GDM1 (cell line): ENCODE data around the gene HMG20B.
"Not testable (repeated sequence)": the region's sequence is repeated elsewhere in the genome, so short reads cannot be mapped to it uniquely, and the experiment has no call there.

Source experiments
- DNase-seq: peaks from one replicate; lab custom pipeline; 2025; lab: John Stamatoyannopoulos, UW

The HMG20B gene

DNA sequence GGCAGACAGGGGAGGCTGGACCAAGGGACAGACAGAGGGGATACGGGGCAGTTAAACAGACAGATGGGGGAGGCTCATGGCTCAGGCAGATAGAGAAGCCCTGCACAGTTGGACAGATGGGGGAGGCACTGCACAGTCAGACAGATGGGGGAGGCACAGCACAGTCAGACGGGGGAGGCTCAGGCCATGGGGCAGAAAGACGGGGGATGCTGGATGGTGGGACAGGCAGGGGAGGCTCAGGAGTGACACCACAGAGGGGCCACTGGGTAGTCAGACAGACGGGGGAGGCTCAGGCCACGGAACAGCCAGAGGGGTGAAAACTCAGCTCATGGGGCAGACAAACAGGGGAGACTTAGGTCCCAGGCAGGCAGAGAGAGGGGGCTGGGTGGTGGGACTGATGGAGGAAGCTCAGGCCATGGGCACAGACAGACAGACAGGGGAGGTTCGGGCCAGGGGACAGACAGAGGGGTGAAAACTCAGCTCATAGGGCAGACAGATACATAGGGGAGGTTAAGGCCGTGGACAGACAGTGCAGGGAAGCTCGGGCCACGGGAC, 16.2 kb upstream of the HMG20B start:
- DNase-seq = no peak

DNA sequence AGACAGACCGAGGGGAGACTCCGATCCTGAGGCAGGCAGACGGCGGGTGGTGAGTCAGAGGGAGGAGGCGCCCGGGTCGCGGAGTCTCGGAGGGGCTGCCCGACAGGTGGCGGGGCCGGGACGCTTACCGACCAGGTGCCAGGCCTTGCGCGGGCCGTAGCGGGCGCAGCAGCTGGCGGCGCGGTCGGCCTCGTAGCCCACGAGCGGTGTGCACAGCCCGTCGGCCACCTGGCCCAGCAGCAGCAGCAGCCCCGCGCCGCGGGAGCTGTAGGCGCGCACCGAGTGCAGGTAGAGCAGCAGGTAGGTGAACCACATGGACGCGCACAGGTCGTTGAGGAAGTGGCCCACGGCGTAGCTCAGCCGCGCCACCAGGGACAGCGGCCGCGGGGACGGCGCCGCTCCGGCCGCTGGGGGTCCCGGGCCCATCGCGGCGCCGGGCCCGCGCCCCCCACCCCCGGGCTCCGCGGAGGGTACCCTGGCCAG, 15.7 kb upstream of the HMG20B start:
- no peak for DNase-seq

DNA sequence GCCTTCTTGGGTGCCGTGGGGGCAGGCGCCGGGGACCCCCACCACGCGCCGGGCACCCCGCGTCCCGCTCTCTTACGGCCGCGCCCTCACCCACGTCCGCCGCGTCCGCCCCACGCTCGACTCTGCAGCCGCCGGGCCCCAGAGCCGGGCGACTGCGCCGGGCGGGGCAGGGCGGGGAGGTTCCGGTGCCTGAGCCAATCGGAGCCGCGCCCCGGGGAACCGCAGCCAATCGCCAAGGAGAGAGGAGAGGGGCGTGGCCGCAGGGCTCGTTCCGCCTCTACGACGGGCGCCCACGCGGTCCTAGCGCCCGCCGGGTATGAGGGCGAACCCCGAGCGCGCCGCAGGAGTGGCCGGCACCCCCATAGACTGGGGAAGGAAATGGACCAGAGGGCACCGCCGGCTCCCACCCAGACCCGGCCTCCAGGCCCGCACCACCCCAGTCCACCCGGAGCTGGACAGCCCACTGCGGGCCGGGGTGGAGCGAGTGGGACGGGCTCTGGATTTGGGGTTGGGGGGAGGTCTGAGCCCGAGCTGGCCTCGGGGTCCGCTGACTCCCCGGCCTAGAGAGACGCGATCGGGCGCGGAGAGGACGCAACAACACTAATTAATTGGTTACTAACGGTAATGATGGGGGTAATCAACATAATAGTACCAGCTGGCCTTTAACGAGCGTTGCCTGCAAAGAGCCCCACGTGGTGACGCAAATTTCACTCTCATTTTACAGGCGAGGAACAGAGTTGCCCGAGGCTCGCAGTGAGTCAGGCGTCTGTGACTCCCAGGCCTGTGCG, 15.1 kb upstream of the HMG20B start, which contains the start of gene MFSD12:
TSS of gene MFSD12 (minus strand) at position 126 of the 788 bp plus-strand sequence. CDS start 183 bp downstream, outside the sequence.
- DNase-seq = peak; percentile 91

DNA sequence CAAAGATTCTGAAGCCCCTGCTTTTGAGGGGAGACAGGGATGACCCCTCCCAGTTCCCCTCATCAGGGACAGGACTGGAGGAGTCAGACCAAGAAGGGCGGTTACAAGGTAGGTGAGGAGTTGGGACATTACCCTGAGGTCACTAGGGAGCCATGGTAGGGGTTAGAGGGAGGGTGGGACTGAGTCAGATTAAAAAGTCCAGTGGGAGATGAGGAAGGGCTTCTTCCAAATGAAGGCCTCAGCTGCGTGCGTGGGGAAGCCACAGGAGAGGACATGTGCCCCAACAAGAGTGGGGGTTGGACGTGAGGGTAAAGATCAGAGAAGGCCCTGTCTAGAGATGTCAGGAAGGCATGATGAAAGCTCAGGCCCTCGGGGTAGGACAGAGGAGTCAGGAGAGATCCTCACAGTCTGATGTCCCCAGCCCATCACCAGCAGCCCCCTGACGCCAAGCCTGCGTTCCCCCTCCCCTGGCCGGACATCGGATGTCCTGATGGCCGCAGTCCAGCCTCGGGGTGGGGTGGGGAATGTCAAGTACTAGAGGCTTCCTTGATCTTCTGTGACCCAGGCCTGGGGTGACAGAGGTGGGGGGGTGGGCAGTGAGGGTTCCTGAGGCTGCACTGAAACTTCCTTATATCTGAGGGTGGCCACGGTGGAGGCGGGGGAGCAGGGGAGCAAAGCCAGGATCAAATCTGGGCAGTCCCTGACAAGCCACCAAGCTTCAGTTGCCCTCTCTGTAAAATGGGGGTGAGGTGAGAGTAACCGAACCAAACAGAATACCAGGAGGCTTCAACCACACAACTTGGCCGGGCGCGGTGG, 8.8 kb upstream of the HMG20B start:
- no peak for DNase-seq

DNA sequence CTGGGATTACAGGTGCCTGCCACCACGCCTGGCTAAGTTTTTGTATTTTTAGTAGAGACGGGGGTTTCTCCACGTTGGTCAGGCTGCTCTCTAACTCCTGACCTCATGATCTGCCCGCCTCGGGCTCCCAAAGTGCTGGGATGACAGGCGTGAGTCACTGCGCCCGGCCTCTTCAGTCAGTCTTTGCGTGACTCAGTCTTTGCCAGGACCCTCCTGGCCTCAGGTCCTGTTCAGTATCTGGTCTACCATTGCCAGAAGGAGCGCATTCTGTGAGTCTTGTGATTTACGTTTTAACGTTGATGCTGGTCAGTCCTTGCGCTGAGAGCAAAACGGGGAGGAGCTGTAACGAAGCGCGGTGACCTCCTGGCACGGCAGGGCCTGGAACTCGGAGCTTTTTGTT, 7.6 kb upstream of the HMG20B start:
- no peak for DNase-seq

DNA sequence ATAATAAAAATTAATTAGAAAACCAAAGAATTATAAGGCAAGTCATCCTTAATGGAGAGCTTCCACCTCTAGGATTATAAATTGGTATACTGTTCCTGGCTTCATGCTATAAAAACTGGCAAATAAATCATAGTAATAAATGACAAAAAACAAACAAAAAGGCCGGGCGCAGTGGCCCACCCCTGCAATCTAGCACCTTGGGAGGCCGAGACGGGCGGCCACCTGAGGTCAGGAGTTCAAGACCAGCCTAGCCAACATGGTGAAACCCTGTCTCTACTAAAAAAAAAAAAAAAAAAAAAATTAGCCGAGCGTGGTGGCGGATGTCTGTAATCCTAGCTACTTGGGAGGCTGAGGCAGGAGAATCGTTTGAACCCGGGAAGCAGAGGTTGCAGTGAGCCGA, 2.7 kb upstream of the HMG20B start:
- DNase-seq = not testable (repeated sequence)

DNA sequence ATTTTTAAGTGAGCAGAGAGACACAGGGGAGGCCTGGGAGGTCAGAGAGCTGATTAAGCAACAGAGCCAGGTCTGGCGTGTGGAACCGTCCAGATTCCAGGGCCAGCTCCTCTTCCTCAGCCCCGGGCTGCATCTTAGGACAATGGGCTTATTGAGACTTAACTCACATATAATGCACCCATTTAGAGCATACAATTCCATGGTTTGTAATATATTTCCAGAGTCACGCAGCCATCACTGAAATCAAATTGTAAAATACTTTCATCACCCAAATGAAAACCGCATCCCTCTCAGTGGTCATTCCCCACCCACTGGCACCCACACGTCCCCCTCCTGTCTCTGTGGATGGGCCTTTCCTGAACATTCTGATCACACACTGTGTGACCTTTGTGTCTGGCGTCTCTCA, 2.1 kb upstream of the HMG20B start:
- DNase-seq = no peak

DNA sequence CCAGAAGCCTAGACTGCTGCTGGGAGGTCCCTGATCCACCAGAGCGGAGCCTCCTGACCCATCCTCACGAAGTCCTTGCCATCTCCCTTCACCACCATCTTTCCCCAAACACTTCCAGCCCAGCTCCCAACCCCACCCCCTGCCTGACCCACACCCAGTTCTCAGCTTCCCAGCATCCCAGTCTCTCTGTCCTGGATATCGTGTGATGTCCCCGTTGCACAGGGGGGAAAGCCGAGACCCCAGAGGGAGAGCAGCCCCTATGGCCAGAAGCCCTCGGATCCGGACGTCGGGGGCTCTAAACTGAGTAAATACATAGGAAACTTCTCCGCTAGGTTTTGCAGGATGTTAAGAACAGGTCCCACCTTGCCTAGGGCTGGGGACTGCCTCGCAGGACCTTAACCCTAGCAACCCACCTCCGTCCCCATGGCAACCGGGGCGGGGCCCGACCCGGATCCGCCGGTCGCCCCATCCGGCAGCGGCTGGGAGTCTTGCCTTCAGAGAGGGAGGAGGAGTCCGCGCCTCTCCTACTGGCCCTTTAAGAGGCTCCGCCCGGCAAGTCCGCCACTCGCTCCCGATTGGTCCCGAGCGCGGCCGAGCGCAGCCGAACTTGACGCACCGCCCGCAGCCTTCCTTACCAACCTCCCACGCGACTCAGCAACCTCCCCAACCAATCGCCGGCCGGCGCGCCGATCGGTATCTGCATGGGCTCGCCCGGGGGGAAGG, 451 bp upstream of the HMG20B start:
- DNase-seq = peak; percentile 100

DNA sequence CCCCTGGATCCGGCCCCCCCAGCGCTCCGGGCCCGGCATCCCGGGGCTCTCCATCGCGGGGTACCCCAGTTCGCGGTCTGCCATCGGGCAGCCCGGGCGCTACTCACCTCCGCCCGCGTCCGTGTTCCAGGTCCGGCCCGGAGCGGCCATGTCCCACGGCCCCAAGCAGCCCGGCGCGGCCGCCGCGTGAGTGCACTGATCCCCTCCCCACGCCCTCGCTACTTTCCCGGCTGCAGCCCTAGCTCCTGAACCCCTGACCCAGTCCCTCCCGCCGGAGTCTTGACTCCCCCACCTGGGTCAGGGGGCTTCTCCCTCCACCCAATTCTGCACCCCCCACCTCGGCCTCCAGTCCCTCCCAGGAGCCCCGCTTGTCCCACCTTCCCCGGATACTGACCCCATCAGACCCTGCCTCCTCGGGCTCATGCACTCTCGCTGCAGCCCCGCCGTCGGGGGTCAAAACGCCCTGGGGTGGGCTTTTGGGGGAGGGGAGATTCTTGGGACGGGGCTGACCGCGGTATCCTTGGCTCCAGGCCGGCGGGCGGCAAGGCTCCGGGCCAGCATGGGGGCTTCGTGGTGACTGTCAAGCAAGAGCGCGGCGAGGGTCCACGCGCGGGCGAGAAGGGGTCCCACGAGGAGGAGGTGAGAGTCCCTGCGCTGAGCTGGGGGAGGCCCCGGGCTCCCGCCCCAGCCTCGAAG, 566 bp downstream of the HMG20B start:
- no peak for DNase-seq

DNA sequence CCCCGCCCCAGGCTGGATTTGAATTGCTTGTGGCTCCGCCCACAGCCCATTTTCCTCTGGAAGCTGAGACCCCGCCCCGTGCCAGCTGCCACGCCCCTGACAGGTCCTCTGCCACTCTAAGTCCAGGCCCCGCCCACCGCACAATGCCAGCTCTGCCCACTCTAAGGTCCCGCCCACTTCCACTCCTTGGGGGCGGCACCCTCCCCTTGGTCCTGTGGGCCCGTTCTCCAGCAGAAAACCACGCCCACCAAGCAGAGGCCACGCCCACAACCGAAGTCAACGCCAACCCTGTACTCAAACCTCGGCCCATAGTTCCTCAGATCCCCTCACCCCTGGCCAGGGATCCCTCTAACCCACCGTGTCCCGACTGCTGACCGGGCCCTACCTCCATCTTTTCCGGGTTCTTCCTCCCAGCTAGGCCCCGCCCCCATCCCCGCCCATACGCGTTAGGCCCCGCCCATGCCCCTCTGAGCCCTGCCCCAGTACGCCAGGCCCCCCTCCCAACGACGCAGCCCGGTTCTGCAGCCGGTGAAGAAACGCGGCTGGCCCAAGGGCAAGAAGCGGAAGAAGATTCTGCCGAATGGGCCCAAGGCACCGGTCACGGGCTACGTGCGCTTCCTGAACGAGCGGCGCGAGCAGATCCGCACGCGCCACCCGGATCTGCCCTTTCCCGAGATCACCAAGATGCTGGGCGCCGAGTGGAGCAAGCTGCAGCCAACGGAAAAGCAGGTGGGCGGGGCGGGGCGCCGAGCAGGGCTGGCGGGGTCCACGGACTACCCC, 1.3 kb downstream of the HMG20B start:
- DNase-seq = peak; percentile 96

DNA sequence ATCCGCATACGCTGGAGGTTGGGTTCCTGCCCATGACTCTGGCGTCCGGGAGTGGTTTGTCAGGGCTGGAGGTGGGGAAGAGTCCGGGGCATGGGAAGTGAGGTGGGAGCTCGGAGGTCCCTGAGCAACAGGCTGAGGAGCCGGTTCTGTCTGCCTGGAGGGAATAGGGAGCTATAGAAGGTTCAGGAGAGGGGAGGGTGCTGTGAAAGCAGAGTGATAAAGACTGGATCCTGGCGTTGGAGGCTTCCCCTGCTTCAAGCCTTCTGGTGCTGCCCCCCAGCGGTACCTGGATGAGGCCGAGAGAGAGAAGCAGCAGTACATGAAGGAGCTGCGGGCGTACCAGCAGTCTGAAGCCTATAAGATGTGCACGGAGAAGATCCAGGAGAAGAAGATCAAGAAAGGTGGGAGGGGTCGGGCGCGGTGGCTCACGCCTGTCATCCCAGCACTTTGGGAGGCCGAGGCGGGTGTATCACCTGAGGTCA, 2.6 kb downstream of the HMG20B start:
- DNase-seq = no peak

DNA sequence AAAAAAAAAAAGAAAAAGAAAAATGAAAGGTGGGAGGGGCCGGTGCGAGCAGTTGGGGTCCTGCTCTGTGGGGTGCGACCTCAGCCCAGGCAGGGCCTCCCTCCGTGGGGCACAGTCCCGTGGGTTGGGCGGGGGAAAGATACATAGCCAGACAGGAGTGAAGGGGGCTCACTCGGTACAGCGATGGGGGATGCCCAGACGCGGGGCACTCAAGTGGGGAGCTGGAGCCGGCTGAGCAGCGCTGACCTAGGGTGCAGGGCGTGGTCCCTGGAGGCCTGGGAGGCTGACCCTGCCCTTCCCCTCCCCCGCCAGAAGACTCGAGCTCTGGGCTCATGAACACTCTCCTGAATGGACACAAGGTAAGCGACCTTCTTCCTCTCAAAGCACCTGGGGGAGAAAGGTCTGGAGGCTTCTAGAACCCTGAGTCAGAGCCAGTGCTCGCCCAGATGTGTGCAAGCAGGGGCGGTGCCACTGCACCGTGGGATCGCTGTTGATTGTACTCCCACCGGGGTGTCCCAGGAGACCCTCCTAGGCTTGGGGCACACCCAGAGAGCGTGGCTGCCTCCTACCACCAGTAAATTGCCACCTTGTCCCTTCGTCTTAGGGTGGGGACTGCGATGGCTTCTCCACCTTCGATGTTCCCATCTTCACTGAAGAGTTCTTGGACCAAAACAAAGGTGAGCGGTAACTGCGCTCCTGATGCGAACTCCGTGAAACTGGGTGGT, 3.4 kb downstream of the HMG20B start:
- DNase-seq = no peak

DNA sequence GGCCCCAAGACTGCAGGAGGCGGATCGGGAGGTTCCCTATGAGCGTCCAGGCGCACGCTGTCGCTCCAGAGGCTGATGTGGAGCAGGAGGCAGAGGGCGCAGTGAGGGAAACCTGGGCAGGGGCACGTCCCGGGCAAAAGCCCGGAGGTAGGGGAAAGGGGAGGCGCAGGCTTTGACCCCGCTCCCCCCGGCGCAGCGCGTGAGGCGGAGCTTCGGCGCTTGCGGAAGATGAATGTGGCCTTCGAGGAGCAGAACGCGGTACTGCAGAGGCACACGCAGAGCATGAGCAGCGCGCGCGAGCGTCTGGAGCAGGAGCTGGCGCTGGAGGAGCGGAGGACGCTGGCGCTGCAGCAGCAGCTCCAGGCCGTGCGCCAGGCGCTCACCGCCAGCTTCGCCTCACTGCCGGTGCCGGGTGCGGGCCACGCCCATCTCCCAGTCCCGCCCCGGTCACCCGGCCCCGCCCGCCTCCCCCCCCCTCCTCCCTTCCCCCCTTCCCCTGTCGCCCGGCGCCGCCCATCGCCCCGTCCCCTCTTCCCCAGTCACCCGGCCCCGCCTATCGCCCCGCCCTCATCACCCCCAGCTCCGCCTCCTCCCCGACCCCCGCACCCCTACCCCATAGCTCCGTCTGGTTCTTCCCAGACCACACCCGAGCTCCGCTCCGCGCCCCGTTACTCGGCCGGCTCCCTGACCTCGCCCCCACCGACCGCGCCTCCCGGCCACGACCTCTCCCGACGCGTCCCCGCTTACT, 4.1 kb downstream of the HMG20B start:
- no peak for DNase-seq

DNA sequence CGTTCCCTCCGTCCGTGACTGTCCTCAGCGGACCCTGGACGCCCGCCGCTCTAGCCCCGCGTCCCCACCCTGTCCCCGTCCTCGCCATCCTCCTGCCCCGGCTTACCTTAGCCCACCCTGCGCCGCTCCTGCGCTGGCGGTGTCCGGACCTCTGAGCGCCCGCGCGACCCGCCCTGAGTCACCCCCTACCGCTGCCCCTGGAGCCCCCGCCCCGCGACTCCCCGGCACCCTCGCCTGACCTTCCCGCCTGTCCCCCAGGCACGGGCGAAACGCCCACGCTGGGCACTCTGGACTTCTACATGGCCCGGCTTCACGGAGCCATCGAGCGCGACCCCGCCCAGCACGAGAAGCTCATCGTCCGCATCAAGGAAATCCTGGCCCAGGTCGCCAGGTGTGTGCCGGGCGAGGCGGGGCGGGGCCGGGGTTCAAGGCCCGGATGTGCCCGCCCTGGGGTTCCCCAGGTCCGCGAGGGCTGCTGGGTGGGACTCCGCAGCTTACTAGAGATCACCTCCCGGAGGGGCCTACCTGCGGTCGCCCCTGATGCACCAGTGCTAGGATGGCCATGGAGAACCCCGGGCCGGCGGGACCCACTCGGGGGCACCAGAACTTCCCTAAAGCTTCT, 5.1 kb downstream of the HMG20B start:
- DNase-seq = no peak

DNA sequence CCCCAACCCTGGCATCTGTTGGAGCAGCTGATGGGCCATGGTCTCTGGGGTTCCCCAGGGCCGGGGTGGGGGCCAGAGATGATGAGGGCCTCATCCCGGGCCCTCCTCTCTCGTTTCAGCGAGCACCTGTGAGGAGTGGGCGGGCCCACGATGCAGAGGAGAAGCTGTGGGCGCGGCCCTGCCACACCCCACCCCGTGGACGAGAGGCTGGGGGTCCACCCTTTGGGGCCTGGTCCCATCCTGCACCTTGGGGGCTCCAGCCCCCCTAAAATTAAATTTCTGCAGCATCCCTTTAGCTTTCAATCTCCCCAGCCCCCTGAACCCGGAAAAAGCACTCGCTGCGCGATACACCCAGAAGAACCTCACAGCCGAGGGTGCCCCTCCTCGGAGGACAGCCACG, 5.6 kb downstream of the HMG20B start:
- no peak for DNase-seq

DNA sequence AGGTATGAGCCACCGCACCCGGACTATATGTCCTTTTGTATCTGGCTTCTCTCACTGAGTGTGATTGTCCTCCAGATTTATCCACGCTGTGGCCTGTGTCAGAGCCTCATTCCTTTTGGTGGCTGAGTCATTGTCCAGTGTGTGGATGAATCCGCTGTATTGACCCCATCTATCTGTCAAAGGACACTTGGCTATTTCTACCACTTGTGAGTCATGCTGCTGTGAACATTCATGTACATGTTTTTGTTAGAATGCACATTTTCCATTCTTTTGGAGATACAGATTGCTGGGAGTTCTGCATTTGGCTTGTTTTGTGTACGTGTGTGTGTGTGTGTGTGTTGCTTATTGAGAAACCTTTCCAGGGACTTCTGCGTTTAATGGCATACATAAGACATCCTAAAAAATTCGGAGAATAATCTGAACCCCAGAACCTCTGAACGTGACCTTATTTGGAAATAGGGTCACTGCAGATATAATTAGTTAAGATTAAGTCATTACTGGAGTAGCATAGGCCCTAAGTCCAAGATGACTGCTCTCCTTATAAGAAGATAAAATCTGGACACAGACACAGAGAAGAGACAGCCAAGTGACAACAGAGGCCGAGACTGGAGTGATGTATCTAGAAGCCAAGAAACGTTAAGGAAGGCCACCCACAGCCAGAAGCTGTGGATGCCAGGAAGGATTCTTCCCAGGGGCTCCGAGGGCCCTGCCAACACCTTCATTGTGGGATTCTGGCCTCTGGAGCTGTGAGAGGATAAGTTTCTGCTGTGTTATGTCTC, 7.6 kb downstream of the HMG20B start:
- no peak for DNase-seq

DNA sequence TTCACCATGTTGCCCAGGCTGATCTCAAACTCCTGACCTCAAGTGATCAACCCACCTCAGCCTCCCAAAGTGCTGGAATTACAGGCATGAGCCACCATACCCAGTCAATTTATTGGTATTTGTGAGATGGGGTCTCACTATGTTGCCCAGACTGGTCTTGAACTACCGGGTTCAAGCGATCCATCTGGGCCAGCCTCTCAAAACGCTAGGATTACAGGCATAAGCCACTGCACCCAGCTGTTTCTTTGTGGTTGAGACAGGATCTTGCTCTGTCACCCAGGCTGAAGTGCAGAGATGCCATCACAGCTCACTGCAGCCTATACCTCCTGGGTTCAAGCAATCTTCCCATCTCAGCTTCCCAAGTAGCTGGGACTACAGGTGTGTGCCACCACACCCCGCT, 9.0 kb downstream of the HMG20B start:
- not testable (repeated sequence) for DNase-seq
